Islet of Langerhans (tissue), 1 donor: ENCODE measurements around the gene TSKS.

Experiments used
- FAIRE-seq: peaks from one replicate; lab custom pipeline; 2011; peaks lifted over from hg19 to GRCh38; lab: Jason Lieb, UNC

Gene TSKS

DNA sequence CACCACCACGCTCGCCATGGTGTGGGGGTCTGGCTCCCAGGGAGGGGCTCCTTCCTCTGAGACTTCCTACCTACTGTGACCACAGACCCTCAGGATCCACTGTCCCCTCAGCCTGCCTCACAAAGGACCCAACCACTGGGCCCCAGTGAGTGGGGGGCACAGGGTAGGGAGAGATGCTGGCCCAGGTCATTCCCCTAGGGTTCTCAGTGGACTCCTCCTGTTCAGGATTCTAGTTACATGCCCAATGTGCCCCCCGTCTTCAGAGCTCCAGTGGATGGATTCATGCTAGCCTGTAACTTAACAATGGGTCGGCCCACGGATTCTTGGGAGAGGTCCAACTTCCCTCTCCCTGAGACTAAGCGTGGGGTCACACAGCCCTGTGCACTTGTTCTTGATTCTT lies at the start of gene TSKS:
Gene TSKS (minus strand): TSS at position 77 of the 400 bp plus-strand sequence. CDS start 59 bp downstream, at position 18.
- FAIRE-seq = no peak

DNA sequence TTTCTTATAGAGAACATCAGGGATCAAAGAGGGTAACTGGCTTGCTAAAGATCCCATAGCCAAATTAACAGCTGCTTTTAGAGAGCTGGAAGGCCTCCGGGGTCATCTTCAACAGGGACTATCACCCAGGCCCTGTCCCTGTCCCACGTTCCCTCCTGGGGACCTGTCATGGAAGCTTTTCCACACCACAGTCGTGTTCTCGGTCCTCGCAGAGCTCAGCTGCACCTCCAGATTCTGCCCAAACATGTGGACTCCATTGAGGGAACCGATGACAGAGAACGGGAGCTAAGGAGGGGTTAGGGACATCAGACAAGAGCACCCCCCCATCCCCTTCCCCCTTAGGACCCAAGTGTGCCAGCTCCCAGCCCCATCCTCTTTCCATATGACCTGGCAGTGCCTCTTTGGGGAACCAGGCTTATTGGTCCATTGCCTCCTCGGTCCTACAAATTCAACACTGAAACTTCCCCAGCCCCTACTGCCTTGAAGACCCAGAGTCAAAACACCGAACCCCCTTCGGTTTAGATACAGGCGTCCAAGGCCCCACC lies 49.4 kb upstream of the TSKS start:
- FAIRE-seq = no peak

- FAIRE-seq = no peak
Observed at GRCh38 chr19:49811328-49811727, 48.2 kb upstream of the TSKS start.

DNA sequence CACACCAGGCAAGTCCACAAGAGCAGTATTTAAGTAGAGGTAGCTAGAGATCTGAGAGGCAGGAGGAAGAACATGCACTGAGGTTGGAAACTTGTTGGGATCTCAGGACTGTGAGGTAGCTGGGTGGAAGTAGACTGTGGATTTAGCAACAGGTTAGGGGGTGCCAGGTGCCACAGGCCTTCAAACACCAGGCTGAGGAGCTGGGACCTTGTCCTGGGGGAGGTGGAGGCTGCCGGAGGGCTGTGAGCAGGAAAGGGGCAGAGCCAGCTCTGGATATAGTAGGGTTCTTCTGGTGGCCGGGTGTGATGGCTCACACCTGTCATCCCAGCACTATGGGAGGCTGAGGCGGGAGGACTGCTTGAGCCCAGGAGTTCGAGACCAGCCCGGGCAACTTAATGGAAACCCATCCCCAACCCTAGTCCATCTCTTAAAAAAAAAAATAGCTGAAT lies 46.9 kb upstream of the TSKS start:
- FAIRE-seq = no peak

DNA sequence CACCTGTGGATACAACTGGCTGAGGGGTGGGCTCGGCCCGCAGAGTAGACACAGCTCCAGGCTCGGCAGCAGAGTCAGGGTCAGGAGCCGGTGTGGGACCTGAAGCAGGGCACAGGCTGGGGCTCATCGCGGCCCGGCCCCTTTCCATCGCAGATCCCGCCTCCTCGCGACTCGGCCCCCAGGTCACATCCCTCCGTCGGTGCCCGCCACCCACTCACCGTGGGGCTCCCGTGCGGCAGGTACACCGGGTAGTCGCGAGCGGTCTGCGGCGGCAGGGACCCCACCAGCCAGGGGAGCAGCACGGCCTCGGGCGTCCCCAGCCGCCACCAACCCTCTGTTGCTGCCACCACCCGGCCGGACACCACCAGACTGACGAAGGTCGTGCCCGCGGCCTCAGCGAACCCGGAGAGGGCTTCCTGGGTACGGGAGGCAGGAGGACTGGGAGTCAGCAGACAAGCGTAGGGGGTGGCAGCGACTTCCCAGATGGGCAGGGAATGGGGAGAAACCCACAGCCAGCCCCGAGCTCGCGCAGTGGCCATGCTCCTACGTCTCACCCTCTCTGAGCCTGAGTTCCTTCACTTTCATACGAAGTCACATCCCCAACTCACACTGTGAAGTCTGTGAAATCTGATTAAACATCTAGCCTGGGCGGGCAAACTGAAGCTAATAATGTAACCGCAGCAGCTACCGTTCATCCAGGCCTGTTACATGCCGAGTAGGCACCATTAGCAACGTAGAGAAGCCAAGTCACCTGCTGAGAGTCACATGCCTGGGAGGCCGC lies 46.2 kb upstream of the TSKS start:
- FAIRE-seq = no peak

DNA sequence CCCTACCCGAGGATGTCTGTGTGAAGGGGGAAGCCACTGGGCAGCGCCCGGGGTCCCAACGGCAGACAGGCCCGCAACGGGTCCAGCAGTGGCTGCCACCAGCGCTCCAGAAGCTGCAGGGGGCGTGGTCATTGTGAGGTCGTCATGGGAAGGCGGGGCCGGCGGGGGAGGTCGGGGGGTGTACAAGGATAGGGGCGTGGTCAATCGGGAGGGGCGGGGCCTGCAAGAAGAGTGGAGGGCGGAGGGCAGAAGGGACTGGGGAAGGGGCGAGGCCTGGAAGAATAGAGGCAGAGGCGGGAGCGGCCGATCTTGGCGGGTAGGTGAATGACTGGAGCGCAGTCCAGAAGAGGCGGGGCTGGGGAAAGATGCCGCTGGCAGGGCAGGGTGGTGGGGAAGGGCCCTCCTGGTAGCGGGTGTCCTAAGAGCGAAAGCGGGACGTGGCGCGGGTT lies 45.6 kb upstream of the TSKS start:
- FAIRE-seq = no peak

DNA sequence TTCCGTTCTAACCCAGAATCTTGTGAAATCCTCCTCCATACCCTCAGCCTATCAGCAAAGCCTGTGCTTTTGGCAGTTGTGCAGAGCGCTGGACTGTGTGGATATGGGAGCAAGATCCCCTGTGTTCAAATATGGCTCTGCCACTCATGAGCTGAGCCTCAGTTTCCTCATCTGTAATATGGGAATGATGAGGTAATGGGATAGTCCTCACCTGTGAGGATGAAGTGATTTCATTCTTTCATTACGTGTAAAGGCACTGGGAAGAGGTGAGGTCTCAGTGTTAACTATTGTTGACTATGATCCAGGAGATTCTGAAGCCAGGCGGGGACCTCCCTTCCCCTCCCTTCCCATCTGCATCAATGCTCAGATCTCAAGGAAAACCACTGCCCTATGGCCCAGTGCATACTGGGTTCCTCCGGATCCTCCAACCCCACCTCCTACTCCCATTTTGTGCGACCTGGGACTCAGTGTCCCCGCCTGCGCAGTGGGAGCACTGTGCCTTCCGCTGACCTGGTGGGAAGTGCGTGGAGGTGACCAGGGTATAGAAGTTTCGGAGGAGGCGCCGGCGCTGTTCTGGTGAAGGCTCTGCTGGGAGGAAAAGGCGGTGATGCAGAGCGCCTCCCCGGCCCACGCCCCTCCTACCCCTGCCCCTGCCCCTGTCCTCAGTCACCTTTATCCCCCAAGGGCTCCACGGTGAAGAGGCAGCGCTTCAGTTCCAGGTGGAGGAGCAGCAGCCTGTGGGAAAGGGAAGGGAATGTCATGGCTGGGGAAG lies 45.0 kb upstream of the TSKS start:
- FAIRE-seq = no peak

GRCh38 chr19:49807058-49807903 lies 44.2 kb upstream of the TSKS start:
- FAIRE-seq = no peak

- no peak for FAIRE-seq
Observed at GRCh38 chr19:49806620-49806959, 43.5 kb upstream of the TSKS start.

DNA sequence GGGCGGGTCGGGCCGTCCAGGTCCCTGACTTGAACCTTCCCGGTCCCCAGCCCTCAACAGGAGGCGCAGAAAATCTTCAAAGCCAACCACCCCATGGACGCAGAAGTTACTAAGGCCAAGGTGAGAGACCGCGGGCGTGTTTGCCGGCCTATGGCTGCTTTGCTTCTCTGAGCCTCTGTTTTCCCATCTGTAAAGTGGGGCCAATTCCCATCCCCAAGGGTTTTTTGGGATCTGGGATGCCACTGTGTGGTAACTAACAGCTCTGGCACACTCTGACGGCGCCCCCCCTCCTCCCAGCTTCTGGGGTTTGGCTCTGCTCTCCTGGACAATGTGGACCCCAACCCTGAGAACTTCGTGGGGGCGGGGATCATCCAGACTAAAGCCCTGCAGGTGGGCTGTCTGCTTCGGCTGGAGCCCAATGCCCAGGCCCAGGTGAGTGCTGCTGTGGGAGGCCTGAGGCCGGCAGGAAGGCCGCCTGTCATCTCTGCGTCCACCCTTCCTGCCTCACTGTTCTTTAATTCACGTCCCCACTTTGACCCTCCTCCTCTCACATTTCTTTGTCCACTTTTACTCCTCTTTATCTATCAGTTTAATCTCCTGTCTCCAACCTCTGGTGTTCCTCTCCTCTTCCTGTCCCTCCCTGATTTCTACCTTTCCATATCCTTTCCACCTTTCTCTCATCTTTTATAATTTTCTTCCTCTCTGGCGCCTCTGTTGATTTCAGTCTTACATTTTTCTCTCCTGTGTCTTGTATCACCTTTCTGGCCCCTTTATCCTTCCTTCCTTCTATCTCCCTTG lies 42.9 kb upstream of the TSKS start:
- no peak for FAIRE-seq

- FAIRE-seq = no peak
Observed at GRCh38 chr19:49803529-49803856, 40.4 kb upstream of the TSKS start.

GRCh38 chr19:49802836-49803528 lies 39.9 kb upstream of the TSKS start:
- no peak for FAIRE-seq

GRCh38 chr19:49801966-49802661 lies 39.0 kb upstream of the TSKS start:
- no peak for FAIRE-seq

DNA sequence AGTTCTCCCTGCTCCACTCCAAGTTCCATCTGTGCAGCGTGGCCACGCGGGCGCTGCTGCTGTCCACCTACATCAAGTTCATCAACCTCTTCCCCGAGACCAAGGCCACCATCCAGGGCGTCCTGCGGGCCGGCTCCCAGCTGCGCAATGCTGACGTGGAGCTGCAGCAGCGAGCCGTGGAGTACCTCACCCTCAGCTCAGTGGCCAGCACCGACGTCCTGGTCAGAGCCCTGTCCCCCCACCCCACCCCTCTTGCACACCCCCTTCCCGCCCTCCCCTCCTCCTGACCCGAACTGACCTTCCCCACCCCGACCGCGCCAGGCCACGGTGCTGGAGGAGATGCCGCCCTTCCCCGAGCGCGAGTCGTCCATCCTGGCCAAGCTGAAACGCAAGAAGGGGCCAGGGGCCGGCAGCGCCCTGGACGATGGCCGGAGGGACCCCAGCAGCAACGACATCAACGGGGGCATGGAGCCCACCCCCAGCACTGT lies 38.3 kb upstream of the TSKS start:
- FAIRE-seq = no peak

- FAIRE-seq = no peak
Observed at GRCh38 chr19:49800771-49801170, 37.7 kb upstream of the TSKS start.

GRCh38 chr19:49799798-49800376 lies 36.8 kb upstream of the TSKS start:
- no peak for FAIRE-seq

- FAIRE-seq = no peak
Observed at GRCh38 chr19:49799271-49799797, 36.2 kb upstream of the TSKS start.

DNA sequence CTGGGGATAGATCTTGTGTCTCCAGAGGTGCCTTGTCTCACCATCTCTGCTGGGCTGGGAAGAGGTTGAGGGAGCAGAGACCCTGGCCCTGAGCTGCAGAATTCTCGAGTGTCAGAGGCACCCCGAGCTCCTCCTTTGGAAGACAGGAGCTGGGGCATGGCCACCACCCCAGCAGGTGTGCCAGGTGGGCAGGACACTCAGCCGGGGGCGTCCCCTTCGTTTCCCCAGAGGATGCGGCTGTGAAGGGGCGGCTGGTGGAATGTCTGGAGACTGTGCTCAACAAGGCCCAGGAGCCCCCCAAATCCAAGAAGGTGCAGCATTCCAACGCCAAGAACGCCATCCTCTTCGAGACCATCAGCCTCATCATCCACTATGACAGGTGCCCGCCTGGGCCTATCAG lies 35.5 kb upstream of the TSKS start:
- no peak for FAIRE-seq

DNA sequence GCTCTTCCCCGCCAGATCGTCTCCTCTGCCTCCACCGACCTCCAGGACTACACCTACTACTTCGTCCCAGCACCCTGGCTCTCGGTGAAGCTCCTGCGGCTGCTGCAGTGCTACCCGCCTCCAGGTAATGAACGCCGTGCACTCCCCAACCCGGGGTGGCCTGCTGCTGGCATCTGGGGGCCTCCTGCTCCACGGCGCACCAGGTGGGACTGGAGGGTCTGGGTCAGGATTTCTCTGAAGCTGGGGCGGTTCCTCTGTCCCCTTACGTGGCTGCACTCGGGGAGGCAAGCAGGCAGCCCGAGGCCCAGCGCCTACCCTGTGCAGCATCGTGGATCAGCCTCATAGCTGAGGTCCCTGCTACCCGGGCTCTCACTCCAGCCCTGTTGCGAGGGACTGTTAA lies 32.5 kb upstream of the TSKS start:
- FAIRE-seq = no peak

GRCh38 chr19:49793561-49793840 lies 30.4 kb upstream of the TSKS start:
- FAIRE-seq = no peak
